Measurements from ENCODE around the gene POLR1B. TPM values are rescaled to one million over a fixed set of nuclear protein-coding genes. Genes with fewer than 3 reads are reported as not detected.

POLR1B gene
- polyA plus RNA-seq (2012; rRNA removed): 13.4 and 19.1 TPM in 2 replicates
- 17.1 and 17.9 TPM in 2 replicates for polyA plus RNA-seq (2012; cell fraction: cytosol; rRNA removed)
- 22.1 and 23.6 TPM in 2 replicates for polyA plus RNA-seq (2012; cell fraction: nucleus; rRNA removed)

DNA sequence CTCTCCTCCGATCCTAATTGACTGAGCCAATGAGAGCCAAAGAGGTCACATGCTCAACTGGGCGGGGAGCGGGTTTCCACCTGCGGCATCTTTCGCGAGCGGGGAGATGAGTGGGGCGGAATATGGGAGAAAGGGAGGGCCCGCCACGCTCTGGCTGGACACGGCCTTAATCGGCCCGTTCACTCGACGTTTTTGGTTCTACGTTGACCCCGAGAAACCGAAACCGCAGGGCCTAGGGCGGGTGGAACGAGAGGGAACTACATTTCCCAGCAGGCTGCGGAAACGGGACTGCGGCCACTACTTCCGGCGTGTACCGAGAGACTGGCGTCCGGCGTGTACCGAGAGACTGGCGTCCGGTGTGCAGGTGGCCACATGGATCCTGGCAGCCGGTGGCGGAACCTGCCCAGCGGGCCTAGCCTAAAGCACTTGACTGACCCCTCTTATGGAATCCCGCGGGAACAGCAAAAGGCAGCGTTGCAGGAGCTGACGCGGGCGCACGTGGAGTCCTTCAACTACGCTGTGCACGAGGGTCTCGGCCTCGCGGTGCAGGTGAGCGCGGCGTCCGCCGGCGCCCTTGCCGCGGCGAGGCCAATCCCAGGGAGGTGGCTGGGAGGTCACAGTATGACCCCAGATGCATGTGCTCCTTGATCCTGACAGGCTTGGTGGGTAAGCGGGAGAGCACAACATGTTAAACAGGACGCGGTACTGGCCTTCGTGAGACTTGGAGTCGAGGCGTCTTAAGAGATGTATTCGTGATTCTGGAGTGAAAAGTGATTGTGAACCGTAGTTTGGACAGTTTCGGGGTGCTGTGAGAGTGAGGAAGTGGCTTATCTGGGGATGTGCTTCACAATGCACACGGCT is at the start of gene POLR1B:
Gene POLR1B (plus strand): TSS at position 343 of the 861 bp plus-strand sequence. CDS start 30 bp downstream, at position 373.
- Histone ChIP-seq H3F3A (replicated peaks; ENCODE audit: insufficient read depth) (peaks cover 11% of the 10 kb centered on the region), H2AFZ (ENCODE audit: low read depth) (peak within 1 kb of the TSS; percentile 84), H3K27ac (ENCODE audit: low read depth in 2 of 2, low read length in 1 of 2) (peak within 1 kb of the TSS; percentile 79 to 98), H3K4me1 (ENCODE audit: control insufficient read depth in 1 of 2, insufficient read depth in 2 of 2, low read depth in 1 of 2, low read length in 1 of 2) (peaks cover 3 to 5% of the 10 kb centered on the region in 2 experiments; a peak in 2 of 4 replicates), H4K20me1 (ENCODE audit: insufficient read depth) (0 out of 2 replicates have a peak, but pooled peaks cover 4% of the 10 kb centered on the region), H3K9ac (peak within 1 kb of the TSS; percentile 82), H3K36me3 (replicated peaks in 1 of 2; ENCODE audit: control insufficient read depth in 1 of 2, insufficient read depth in 2 of 2, low read length in 1 of 2) (peaks cover 5 to 14% of the 10 kb centered on the region in 2 experiments), H3K4me2 (peak within 1 kb of the TSS; percentile 90), H3K27me3 (ENCODE audit: insufficient read depth) (no peaks in the 10 kb centered on the region), H3K79me2 (ENCODE audit: insufficient read depth) (peaks cover 48% of the 10 kb centered on the region), H3K9me2 (no peaks in the 10 kb centered on the region), H3K4me3 (ENCODE audit: low read depth in 2 of 2, low read length in 1 of 2) (peak within 1 kb of the TSS; percentile 97 to 99), H3K9me3 (no peaks in the 10 kb centered on the region)
- CTCF ChIA-PET: interaction anchor here (0.8 to 2.8 kb wide), 7 partner anchors 10 to 283 kb away, joined by 3 to 15 read pairs (median 4); no protein-coding TSS in a partner anchor
- POLR2A ChIA-PET: interaction anchor here (1.5 kb wide), 1 partner anchor 287 kb away, joined by 3 read pairs; the partner anchor contains the start of gene ZC3H8
- DNase-seq: peak; percentile 87
- peak; percentile 50 for TF ChIP-seq USF2 (IDR thresholded peaks at IDR 0.05; ENCODE audit: borderline replicate concordance, low read depth, low read length)
- 0 out of 2 replicates have a peak, but pooled peaks have one; percentile 28 for TF ChIP-seq REST (IDR thresholded peaks at IDR 0.05; ENCODE audit: low read depth, low read length)
- 0 out of 2 replicates have a peak, but pooled peaks have one; percentile 8 for TF ChIP-seq YY1 (IDR thresholded peaks at IDR 0.05; ENCODE audit: low read depth)
- no peak for TF ChIP-seq RAD21 (IDR thresholded peaks at IDR 0.05; ENCODE audit: low read length)
- TF ChIP-seq GABPA (IDR thresholded peaks at IDR 0.05; ENCODE audit: low read depth): peak; percentile 96
- TF ChIP-seq ELF1 (IDR thresholded peaks at IDR 0.05): peak; percentile 52; the same call in 1 of the 2 replicates
- peak; percentile 69 for TF ChIP-seq TAF1 (IDR thresholded peaks at IDR 0.05; ENCODE audit: borderline replicate concordance, low read depth, low read length)
- TF ChIP-seq, protein P1, sequence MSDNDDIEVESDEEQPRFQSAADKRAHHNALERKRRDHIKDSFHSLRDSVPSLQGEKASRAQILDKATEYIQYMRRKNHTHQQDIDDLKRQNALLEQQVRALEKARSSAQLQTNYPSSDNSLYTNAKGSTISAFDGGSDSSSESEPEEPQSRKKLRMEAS (IDR thresholded peaks at IDR 0.05; ENCODE audit: low read depth): peak; percentile 98
- TF ChIP-seq RFX5 (IDR thresholded peaks at IDR 0.05; ENCODE audit: low read length): no peak
- peak; percentile 86 for TF ChIP-seq ZBTB33 (IDR thresholded peaks at IDR 0.05; ENCODE audit: borderline replicate concordance, low read depth)
- TF ChIP-seq MXI1 (IDR thresholded peaks at IDR 0.05; ENCODE audit: low read depth, low read length): peak; percentile 98
- peak; percentile 82 for TF ChIP-seq CHD2 (IDR thresholded peaks at IDR 0.05; ENCODE audit: low read length, partially characterized antibody)
- TF ChIP-seq FOSL2 (IDR thresholded peaks at IDR 0.05; ENCODE audit: borderline replicate concordance, low read depth): no peak
- TF ChIP-seq SIN3A (IDR thresholded peaks at IDR 0.05; ENCODE audit: borderline replicate concordance, low read depth, low read length): peak; percentile 94; the same call in 1 of the 2 replicates
- no peak for TF ChIP-seq EP300 (IDR thresholded peaks at IDR 0.05; ENCODE audit: borderline replicate concordance in 1 of 2, low read depth in 1 of 2, low read length in 1 of 2)
- peak; percentile 66 for TF ChIP-seq POLR2AphosphoS5 (IDR thresholded peaks at IDR 0.05; ENCODE audit: low read depth, low read length)
- TF ChIP-seq USF1 (IDR thresholded peaks at IDR 0.05; ENCODE audit: borderline replicate concordance, low read depth): peak; percentile 92
- WGBS (ENCODE audit: low lambda C conversion rate): under 1% methylated on average over 27 of the region's 67 CpGs
